ENCODE results near the gene INTS15. TPM values are rescaled to one million over a fixed set of nuclear protein-coding genes. Genes with fewer than 3 reads are reported as not detected.
A peak's percentile ranks its signal among the peaks of the same experiment; 100 is the strongest.

INTS15 gene
- total RNA-seq, 4 donors from 2014 or later = 21.3 to 34.5 (median 29.7) TPM

GRCh38 chr7:6590645-6591110 is 857 bp downstream of the INTS15 start:
- peak overlapping the region; percentile 83 for H3K4me3 ChIP-seq (ENCODE audit: low read depth, poor library complexity, severe bottlenecking)
- DNase-seq (ENCODE audit: low spot score in 2 of 2) = no peak
- TF ChIP-seq POLR2A (IDR thresholded peaks at IDR 0.05) = no peak
- TF ChIP-seq CTCF (IDR thresholded peaks at IDR 0.05) = no peak
- WGBS, 2 donors = 7% methylated on average over 10 of the region's 10 CpGs
- intact Hi-C loops (cut with DNase I; ENCODE audit: low total_unique reads) = no loop called here

GRCh38 chr7:6600093-6600492 is 10.3 kb downstream of the INTS15 start:
- intact Hi-C loops (cut with DNase I; ENCODE audit: low total_unique reads) = no loop called here
- H3K4me3 ChIP-seq (ENCODE audit: low read depth, poor library complexity, severe bottlenecking) = no peak overlapping the region
- TF ChIP-seq CTCF (IDR thresholded peaks at IDR 0.05) (no peak), POLR2A (IDR thresholded peaks at IDR 0.05) (no peak)
- 91 to 93% methylated on average over 13 to 15 of the region's 15 CpGs for WGBS, 2 donors
- no peak for DNase-seq (ENCODE audit: low spot score in 2 of 2)

- TF ChIP-seq POLR2A (IDR thresholded peaks at IDR 0.05) = no peak
- no peak for TF ChIP-seq CTCF (IDR thresholded peaks at IDR 0.05)
- H3K4me3 ChIP-seq (ENCODE audit: low read depth, poor library complexity, severe bottlenecking) = no peak overlapping the region
- intact Hi-C loops (cut with DNase I; ENCODE audit: low total_unique reads) = no loop called here
- 85 to 90% methylated on average over 10 of the region's 10 CpGs for WGBS, 2 donors
- DNase-seq (ENCODE audit: low spot score in 2 of 2) = no peak
Measured at GRCh38 chr7:6604458-6604857, 14.6 kb downstream of the INTS15 start.

- DNase-seq (ENCODE audit: low spot score in 2 of 2) = no peak
- WGBS, 2 donors = 89 to 91% methylated on average over 23 to 36 of the region's 36 CpGs
- H3K4me3 ChIP-seq (ENCODE audit: low read depth, poor library complexity, severe bottlenecking) = no peak overlapping the region
- no peak for TF ChIP-seq CTCF (IDR thresholded peaks at IDR 0.05)
- TF ChIP-seq POLR2A (IDR thresholded peaks at IDR 0.05) = no peak
- intact Hi-C loops (cut with DNase I; ENCODE audit: low total_unique reads) = no loop called here
Measured at GRCh38 chr7:6606866-6607583, 17.2 kb downstream of the INTS15 start.

- DNase-seq (ENCODE audit: low spot score in 2 of 2) = no peak
- H3K4me3 ChIP-seq (ENCODE audit: low read depth, poor library complexity, severe bottlenecking) = no peak overlapping the region
- no peak for TF ChIP-seq CTCF (IDR thresholded peaks at IDR 0.05)
- TF ChIP-seq POLR2A (IDR thresholded peaks at IDR 0.05) = no peak
- WGBS, 2 donors = 91 to 92% methylated on average over 28 to 38 of the region's 38 CpGs
- intact Hi-C loops (cut with DNase I; ENCODE audit: low total_unique reads) = no loop called here
Measured at GRCh38 chr7:6607651-6608051, 17.8 kb downstream of the INTS15 start.

- no peak for DNase-seq (ENCODE audit: low spot score in 2 of 2)
- intact Hi-C loops (cut with DNase I; ENCODE audit: low total_unique reads) = no loop called here
- WGBS, 2 donors = 89 to 93% methylated on average over 27 of the region's 27 CpGs
- no peak for TF ChIP-seq CTCF (IDR thresholded peaks at IDR 0.05)
- TF ChIP-seq POLR2A (IDR thresholded peaks at IDR 0.05) = no peak
- H3K4me3 ChIP-seq (ENCODE audit: low read depth, poor library complexity, severe bottlenecking) = no peak overlapping the region
Measured at GRCh38 chr7:6608081-6608480, 18.3 kb downstream of the INTS15 start.
